ENCODE measurements around the gene TEP1. TPM values are rescaled to one million over a fixed set of nuclear protein-coding genes. Genes with fewer than 3 reads are reported as not detected.

TEP1 gene
- total and polyA plus RNA-seq, 10 of the 15 experiments (the other 5 are each of a cell fraction or from before 2014, with no cell fraction given): 3.3 to 29.7 (median 16.8) TPM

GRCh38 chr14:20434701-20435581 is 21.6 kb upstream of the TEP1 start:
- H3K9ac ChIP-seq (ENCODE audit: control insufficient read depth, insufficient read depth, low read length): no peak overlapping the region
- POLR2A ChIA-PET: no interaction called here
- no peak overlapping the region for H3K27ac ChIP-seq (ENCODE audit: control insufficient read depth, insufficient read depth)
- WGBS (ENCODE audit: insufficient coverage, insufficient replicate concordance, low lambda C conversion rate, missing lambda C conversion rate): 88% methylated on average over 40 of the region's 44 CpGs
- RAD21 ChIA-PET (ENCODE audit: unreplicated experiment): no interaction called here
- CTCF ChIA-PET: interaction anchor here (1.0 to 1.3 kb wide), 2 partner anchors 12 to 256 kb away, joined by 3 read pairs; no protein-coding TSS in a partner anchor
- intact Hi-C loops (cut with micrococcal nuclease; ENCODE audit: unreplicated experiment) (no loop called here), in situ Hi-C loops (cut with MboI) (no loop called here)
- no TSS peak for BruUV-seq (replicated peaks)
- DNase-seq (ENCODE audit: low read depth, low spot score): no peak
- no peaks in the 10 kb centered on the region for H4K20me1 ChIP-seq (ENCODE audit: control insufficient read depth, insufficient read depth)
- no peak overlapping the region for H3K4me2 ChIP-seq (ENCODE audit: control insufficient read depth, insufficient read depth)
- TF ChIP-seq NBN (IDR thresholded peaks at IDR 0.05): no peak
- TF ChIP-seq ZNF274 (IDR thresholded peaks at IDR 0.05; ENCODE audit: insufficient read depth, insufficient read length): no peak
- TF ChIP-seq POLR2AphosphoS5 (IDR thresholded peaks at IDR 0.05; ENCODE audit: low read length): no peak
- TF ChIP-seq MTA3 (IDR thresholded peaks at IDR 0.05; ENCODE audit: borderline replicate concordance, low read length): no peak
- no peaks in the 10 kb centered on the region for H3K4me1 ChIP-seq (ENCODE audit: control insufficient read depth, insufficient read depth, low read length)
- no peak overlapping the region for H2AFZ ChIP-seq (ENCODE audit: control insufficient read depth, low read depth, low read length)
- SMC1A ChIA-PET (ENCODE audit: uncharacterized antibody, unreplicated experiment): interaction anchor here (0.5 to 1.5 kb wide), 2 partner anchors 107 to 1078 kb away, joined by 3 to 4 read pairs; no protein-coding TSS in a partner anchor
- H3K27me3 ChIP-seq (replicated peaks in 1 of 2; ENCODE audit: control insufficient read depth in 2 of 2, insufficient read depth in 2 of 2, low read length in 1 of 2): no peaks in the 10 kb centered on the region
- no peak for FAIRE-seq
- no peaks in the 10 kb centered on the region; the same call in 2 of the 3 replicates for H3K9me3 ChIP-seq (replicated peaks; ENCODE audit: control insufficient read depth, insufficient read depth, low read length)
- H3K4me3 ChIP-seq: no peak overlapping the region
- ATAC-seq: no peak
- no peaks in the 10 kb centered on the region for H3K79me2 ChIP-seq (ENCODE audit: control insufficient read depth, insufficient read depth, low read length)
- H3K36me3 ChIP-seq (ENCODE audit: control insufficient read depth in 2 of 2, insufficient read depth in 2 of 2, low read length in 1 of 2): no peaks in the 10 kb centered on the region
